ENCODE measurements around the gene UBE2E3.

GRCh38 chr2:180985771-180986395 lies 5.5 kb downstream of the UBE2E3 start:
- TF ChIP-seq EZH2phosphoT487 (IDR thresholded peaks at IDR 0.05; ENCODE audit: low read depth) (no peak), CTCF (IDR thresholded peaks at IDR 0.05; ENCODE audit: low read depth, low read length) (no peak)
